Liver (tissue), 9 donors: ENCODE measurements around the gene MED16. TPM values are rescaled to one million over a fixed set of nuclear protein-coding genes. Genes with fewer than 3 reads are reported as not detected.

ENCODE experiments used
- DNase-seq: peaks from one replicate; pipeline ENCODE4 v3.0.0-alpha.2; 2017; ENCODE audit warnings: low spot score
- H3K27ac ChIP-seq, 2 donors: one replicate each; pipeline ENCODE4 v1.7.0; 2013; ENCODE audit warnings: inconsistent platforms in 2 of 2, low read length in 2 of 2, control low read depth in 1 of 2, low read depth in 1 of 2, mild to moderate bottlenecking in 1 of 2
- H3K27me3 ChIP-seq, 4 donors: one replicate each; pipeline versions ENCODE4 v1.6.1 to v1.7.0; 2013; ENCODE audit warnings: low read length in 3 of 4, inconsistent platforms in 1 of 4, mild to moderate bottlenecking in 1 of 4, moderate library complexity in 1 of 4; ENCODE audit not compliant: control insufficient read depth in 4 of 4, insufficient read depth in 4 of 4
- H3K36me3 ChIP-seq, 4 donors: one replicate each; pipeline versions ENCODE4 v1.6.1 to v1.7.0; 2013; ENCODE audit warnings: low read length in 3 of 4, mild to moderate bottlenecking in 3 of 4, low read depth in 1 of 4, moderate library complexity in 1 of 4; ENCODE audit not compliant: control insufficient read depth in 4 of 4, insufficient read depth in 3 of 4
- H3K4me1 ChIP-seq, 4 donors: one replicate each; pipeline versions ENCODE4 v1.6.1 to v1.7.0; 2013; ENCODE audit warnings: low read length in 3 of 4, mild to moderate bottlenecking in 3 of 4, moderate library complexity in 1 of 4; ENCODE audit not compliant: control insufficient read depth in 4 of 4, insufficient read depth in 4 of 4
- H3K4me3 ChIP-seq, 3 donors: one replicate each; pipeline versions ENCODE4 v1.6.1 to v1.7.0; 2013; ENCODE audit warnings: low read length in 3 of 3, control low read depth in 1 of 3, low read depth in 1 of 3, mild to moderate bottlenecking in 1 of 3
- H3K9ac ChIP-seq, 2 donors: one replicate each; pipeline ENCODE4 v1.7.0; 2013; ENCODE audit warnings: low read length in 2 of 2, mild to moderate bottlenecking in 2 of 2, moderate library complexity in 2 of 2, control low read depth in 1 of 2, low read depth in 1 of 2
- H3K9me3 ChIP-seq, 4 donors: one replicate each; pipeline versions ENCODE4 v1.6.1 to v1.7.0; 2013; ENCODE audit warnings: low read length in 3 of 4; ENCODE audit not compliant: control insufficient read depth in 4 of 4
- EGR1 ChIP-seq, 2 donors: IDR thresholded peaks; 2 replicates each; pipeline ENCODE4 v1.6.1; 2016 to 2018; ENCODE audit warnings: antibody characterized with exemption in 2 of 2, low read depth in 2 of 2
- FOXA1 ChIP-seq: IDR thresholded peaks from 2 replicates; pipeline ENCODE4 v1.6.1; 2016; ENCODE audit warnings: antibody characterized with exemption
- FOXA2 ChIP-seq: IDR thresholded peaks from 2 replicates; pipeline ENCODE4 v1.6.1; 2016; ENCODE audit warnings: antibody characterized with exemption
- GABPA ChIP-seq, 2 donors: IDR thresholded peaks in 1 of 2; conservative IDR thresholded peaks in 1 of 2; 2 replicates each; pipeline ENCODE4 v1.6.1; 2016; ENCODE audit warnings: antibody characterized with exemption in 2 of 2, mild to moderate bottlenecking in 1 of 2, moderate library complexity in 1 of 2
- HNF4A ChIP-seq, 2 donors: conservative IDR thresholded peaks; 2 replicates each; pipeline ENCODE4 v1.6.1; 2016; ENCODE audit warnings: antibody characterized with exemption in 2 of 2, mild to moderate bottlenecking in 2 of 2
- JUND ChIP-seq, 2 donors: IDR thresholded peaks; 2 replicates each; pipeline ENCODE4 v1.6.1; 2016; ENCODE audit warnings: antibody characterized with exemption in 2 of 2
- NR2F2 ChIP-seq: IDR thresholded peaks from 2 replicates; pipeline ENCODE4 v1.6.1; 2016; ENCODE audit warnings: antibody characterized with exemption
- TAF1 ChIP-seq: conservative IDR thresholded peaks from 2 replicates; pipeline ENCODE4 v1.6.1; 2016; ENCODE audit warnings: antibody characterized with exemption, mild to moderate bottlenecking
- YY1 ChIP-seq: IDR thresholded peaks from 2 replicates; pipeline ENCODE4 v1.6.1; 2016; ENCODE audit warnings: antibody characterized with exemption, mild to moderate bottlenecking
- WGBS: extraction: QIAGEN DNeasy Blood & Tissue Kit; methylation state at CpG from one replicate; pipeline ENCODE4 v1.1.7; 2013; 5-methylcytosine and 5-hydroxymethylcytosine counted together
- polyA plus RNA-seq, 2 donors: library from polyadenylated mRNA; stranded (reverse) in 1 of 2; unstranded in 1 of 2; fragments of 200-250 nt in 1 of 2; fragments of >200 nt in 1 of 2; fragmentation: Nextera tagmentation in 1 of 2; extraction: Ambion mirVana in 1 of 2; gene quantifications; one replicate each; pipeline versions ENCODE4 v1.2.1 to v1.2.3, GENCODE V29; 2013 to 2015
- total RNA-seq, 2 donors: library from RNA; depleted of rRNA; stranded (reverse); fragments of >200 nt; gene quantifications; one replicate each; pipeline ENCODE4 v1.2.3, GENCODE V29; 2014
- TF ChIP-seq, protein P1 (sequence below): fragments of 150-350 bp; IDR thresholded peaks from 2 replicates; pipeline ENCODE4 v1.5.1; 2017; ENCODE audit warnings: improper control_type of control experiment, low read depth, low read length; ENCODE audit not compliant: missing input control
- TF ChIP-seq, protein P2 (sequence below): IDR thresholded peaks from 2 replicates; pipeline ENCODE4 v1.6.1; 2016; ENCODE audit warnings: antibody characterized with exemption, mild to moderate bottlenecking
- donor health status: healthy.
- donor health status: healthy.
- donor health status: healthy.
- donor health status: healthy.
- donor health status: healthy.

MED16 gene
- total and polyA plus RNA-seq, 4 donors, result 30.6 to 50.5 (median 41.0) TPM

DNA sequence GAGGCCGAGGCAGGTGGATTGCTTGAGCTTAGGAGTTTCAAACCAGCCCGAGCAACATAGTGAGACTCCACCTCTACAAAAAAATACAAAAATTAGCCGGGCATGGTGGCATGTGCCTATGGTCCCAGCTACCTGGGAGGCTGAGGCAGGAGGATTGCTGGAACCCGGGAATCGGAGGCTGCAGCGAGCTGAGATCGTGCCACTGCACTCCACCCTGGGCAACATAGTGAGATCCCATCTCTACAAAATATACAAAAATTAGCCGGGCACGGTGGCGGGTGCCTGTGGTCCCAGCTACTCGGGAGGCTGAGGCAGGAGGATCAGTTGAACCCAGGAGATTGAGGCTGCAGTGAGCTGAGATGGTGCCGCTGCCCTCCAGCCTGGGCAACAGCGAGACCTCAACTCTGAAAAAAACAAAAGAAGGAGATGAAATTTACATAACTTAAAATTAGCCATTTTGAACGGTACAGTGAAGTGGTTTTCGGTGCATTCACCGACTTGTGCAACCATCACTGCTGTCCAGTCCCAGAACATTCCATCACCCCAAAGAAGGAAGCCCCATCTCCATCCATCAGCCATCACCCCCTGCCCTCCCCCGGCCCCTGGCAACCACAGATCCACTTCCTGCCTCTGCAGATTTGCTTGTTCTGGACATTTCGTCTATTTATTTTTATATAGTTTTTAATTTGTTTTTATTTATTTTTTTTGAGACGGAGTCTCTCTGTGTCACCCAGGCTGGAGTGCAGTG is 66.9 kb downstream of the MED16 start (continued):
- TF ChIP-seq HNF4A (conservative IDR thresholded peaks at IDR 0.05) (no peak), TAF1 (no peak)

DNA sequence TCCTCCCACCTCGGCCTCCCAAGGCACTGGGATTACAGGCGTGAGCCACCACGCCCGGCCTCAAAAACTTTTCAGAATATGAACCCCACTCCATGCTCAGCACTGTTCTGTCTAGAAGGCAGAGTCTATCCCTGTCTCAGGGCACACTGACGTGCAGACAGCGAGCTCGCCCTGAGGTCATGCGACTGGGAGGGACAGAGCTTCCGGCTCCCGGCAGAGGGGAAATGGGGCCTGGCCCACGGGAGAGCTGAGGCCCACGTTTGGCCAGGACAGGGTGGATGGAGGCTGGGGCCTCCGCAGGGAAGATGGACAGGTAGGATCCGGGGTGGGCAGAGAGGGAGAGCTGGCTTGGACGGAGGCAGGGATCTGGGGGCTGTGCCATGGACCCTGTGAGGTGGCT is 68.1 kb downstream of the MED16 start:
- no peak overlapping the region for H3K9ac ChIP-seq
- WGBS, result 79% methylated on average over 15 of the region's 15 CpGs
- no peaks in the 10 kb centered on the region for H3K36me3 ChIP-seq
- no peak overlapping the region for H3K4me3 ChIP-seq
- H3K27ac ChIP-seq, result no peak overlapping the region
- peaks cover 0 to 8% (median 0%) of the 10 kb centered on the region in 4 donors for H3K4me1 ChIP-seq
- DNase-seq, result no peak
- TF ChIP-seq YY1 (no peak), HNF4A (conservative IDR thresholded peaks at IDR 0.05) (no peak), FOXA1 (no peak)
- TF ChIP-seq, protein P1, sequence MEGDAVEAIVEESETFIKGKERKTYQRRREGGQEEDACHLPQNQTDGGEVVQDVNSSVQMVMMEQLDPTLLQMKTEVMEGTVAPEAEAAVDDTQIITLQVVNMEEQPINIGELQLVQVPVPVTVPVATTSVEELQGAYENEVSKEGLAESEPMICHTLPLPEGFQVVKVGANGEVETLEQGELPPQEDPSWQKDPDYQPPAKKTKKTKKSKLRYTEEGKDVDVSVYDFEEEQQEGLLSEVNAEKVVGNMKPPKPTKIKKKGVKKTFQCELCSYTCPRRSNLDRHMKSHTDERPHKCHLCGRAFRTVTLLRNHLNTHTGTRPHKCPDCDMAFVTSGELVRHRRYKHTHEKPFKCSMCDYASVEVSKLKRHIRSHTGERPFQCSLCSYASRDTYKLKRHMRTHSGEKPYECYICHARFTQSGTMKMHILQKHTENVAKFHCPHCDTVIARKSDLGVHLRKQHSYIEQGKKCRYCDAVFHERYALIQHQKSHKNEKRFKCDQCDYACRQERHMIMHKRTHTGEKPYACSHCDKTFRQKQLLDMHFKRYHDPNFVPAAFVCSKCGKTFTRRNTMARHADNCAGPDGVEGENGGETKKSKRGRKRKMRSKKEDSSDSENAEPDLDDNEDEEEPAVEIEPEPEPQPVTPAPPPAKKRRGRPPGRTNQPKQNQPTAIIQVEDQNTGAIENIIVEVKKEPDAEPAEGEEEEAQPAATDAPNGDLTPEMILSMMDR, result no peak
- peaks cover 0 to 6% (median 1%) of the 10 kb centered on the region in 4 donors for H3K27me3 ChIP-seq
- no peaks in the 10 kb centered on the region for H3K9me3 ChIP-seq

DNA sequence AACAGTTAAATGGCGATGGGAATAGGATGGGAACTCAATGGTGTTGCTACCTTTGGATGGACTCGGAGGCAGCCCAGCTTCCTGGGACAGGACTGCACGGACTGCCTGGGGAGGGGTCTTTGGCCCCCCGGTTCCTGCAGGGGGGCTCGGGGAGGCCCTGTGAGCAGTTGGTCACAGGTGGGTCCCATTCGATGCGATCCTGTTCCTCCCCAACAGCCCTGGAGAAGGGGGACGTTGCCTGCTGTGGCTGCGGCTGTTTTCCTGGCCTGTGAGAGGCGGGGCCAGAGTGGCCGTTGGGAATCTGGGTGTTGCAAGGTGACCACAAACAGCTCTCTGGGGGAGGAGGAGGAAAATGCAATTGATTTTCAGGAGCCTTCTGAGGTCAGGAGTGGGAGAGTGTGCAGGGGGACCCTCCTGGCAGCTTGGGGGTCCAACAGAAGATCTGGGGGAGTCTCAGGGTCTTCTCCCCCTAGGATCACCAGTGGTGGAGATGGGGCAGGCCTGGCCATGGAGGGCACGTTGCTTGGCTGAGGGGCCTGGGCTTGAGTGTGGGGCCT is 69.3 kb downstream of the MED16 start:
- H3K9me3 ChIP-seq, result no peaks in the 10 kb centered on the region
- peaks cover 0 to 6% (median 1%) of the 10 kb centered on the region in 4 donors for H3K27me3 ChIP-seq
- no peak overlapping the region for H3K27ac ChIP-seq
- H3K36me3 ChIP-seq, result no peaks in the 10 kb centered on the region
- H3K9ac ChIP-seq, result no peak overlapping the region
- DNase-seq, result no peak
- WGBS, result 32% methylated on average over 12 of the region's 12 CpGs
- H3K4me3 ChIP-seq, result no peak overlapping the region
- TF ChIP-seq FOXA2 (no peak), GABPA (IDR thresholded peaks at IDR 0.05 in 1 of 2, conservative IDR thresholded peaks at IDR 0.05 in 1 of 2) (no peak), NR2F2 (no peak), JUND (IDR thresholded peaks at IDR 0.05) (no peak), HNF4A (conservative IDR thresholded peaks at IDR 0.05) (no peak), FOXA1 (no peak), EGR1 (IDR thresholded peaks at IDR 0.05; ENCODE audit: low read depth in 2 of 2) (no peak)
- TF ChIP-seq, protein P2, sequence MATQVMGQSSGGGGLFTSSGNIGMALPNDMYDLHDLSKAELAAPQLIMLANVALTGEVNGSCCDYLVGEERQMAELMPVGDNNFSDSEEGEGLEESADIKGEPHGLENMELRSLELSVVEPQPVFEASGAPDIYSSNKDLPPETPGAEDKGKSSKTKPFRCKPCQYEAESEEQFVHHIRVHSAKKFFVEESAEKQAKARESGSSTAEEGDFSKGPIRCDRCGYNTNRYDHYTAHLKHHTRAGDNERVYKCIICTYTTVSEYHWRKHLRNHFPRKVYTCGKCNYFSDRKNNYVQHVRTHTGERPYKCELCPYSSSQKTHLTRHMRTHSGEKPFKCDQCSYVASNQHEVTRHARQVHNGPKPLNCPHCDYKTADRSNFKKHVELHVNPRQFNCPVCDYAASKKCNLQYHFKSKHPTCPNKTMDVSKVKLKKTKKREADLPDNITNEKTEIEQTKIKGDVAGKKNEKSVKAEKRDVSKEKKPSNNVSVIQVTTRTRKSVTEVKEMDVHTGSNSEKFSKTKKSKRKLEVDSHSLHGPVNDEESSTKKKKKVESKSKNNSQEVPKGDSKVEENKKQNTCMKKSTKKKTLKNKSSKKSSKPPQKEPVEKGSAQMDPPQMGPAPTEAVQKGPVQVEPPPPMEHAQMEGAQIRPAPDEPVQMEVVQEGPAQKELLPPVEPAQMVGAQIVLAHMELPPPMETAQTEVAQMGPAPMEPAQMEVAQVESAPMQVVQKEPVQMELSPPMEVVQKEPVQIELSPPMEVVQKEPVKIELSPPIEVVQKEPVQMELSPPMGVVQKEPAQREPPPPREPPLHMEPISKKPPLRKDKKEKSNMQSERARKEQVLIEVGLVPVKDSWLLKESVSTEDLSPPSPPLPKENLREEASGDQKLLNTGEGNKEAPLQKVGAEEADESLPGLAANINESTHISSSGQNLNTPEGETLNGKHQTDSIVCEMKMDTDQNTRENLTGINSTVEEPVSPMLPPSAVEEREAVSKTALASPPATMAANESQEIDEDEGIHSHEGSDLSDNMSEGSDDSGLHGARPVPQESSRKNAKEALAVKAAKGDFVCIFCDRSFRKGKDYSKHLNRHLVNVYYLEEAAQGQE, result no peak
- TF ChIP-seq, protein P1, result no peak
- peaks cover 0 to 8% (median 0%) of the 10 kb centered on the region in 4 donors for H3K4me1 ChIP-seq
